ENCODE measurements around the gene PRKCE.

GRCh38 chr2:45755585-45756335, 104.3 kb downstream of the PRKCE start:
- TF ChIP-seq CTCF (conservative IDR thresholded peaks at IDR 0.05; ENCODE audit: low read depth, low read length): no peak
- no peak for TF ChIP-seq EZH2 (IDR thresholded peaks at IDR 0.05; ENCODE audit: borderline replicate concordance, low read depth, low read length, poor library complexity, severe bottlenecking)
